ENCODE data around the gene SERP2.

SERP2 gene

GRCh38 chr13:44394658-44395057, 21.0 kb downstream of the SERP2 start:
- TF ChIP-seq, protein P1, sequence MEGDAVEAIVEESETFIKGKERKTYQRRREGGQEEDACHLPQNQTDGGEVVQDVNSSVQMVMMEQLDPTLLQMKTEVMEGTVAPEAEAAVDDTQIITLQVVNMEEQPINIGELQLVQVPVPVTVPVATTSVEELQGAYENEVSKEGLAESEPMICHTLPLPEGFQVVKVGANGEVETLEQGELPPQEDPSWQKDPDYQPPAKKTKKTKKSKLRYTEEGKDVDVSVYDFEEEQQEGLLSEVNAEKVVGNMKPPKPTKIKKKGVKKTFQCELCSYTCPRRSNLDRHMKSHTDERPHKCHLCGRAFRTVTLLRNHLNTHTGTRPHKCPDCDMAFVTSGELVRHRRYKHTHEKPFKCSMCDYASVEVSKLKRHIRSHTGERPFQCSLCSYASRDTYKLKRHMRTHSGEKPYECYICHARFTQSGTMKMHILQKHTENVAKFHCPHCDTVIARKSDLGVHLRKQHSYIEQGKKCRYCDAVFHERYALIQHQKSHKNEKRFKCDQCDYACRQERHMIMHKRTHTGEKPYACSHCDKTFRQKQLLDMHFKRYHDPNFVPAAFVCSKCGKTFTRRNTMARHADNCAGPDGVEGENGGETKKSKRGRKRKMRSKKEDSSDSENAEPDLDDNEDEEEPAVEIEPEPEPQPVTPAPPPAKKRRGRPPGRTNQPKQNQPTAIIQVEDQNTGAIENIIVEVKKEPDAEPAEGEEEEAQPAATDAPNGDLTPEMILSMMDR (IDR thresholded peaks at IDR 0.05), result no peak

DNA sequence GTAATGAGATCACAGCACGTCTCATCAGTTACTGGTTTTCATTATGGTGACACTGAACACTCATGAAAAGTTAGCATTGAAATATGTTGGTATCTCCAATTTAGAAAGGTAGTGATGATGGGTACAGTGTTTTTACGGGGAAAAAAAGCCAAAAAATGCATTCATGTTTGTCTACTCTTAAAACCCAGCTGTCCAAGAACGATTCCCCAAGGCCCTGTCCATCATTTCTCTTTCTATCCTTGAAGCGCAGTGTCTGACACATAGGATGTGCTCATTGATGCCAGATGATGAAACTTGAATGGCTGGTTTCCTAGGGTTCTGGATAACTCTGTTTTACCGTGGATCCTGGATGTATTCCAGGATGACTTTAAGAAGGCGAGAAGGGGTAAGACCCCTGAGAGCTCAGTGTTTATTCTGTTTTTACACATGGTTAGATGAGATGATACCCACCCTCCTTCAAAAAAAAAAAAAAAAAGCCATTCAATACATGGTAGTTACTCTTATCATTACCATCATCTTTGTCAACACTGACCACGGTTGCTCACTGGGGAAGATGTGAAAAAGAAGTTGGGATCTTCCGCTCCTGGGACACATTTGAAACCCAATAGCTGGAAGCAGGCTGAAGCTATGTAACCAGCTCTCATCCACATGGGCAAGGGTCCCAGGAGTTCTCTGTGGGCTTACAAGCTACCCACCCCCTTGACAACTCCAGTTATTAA, 22.5 kb downstream of the SERP2 start:
- TF ChIP-seq, protein P1 (IDR thresholded peaks at IDR 0.05), result no peak

GRCh38 chr13:44396701-44397580, 23.3 kb downstream of the SERP2 start:
- TF ChIP-seq, protein P1 (IDR thresholded peaks at IDR 0.05), result no peak

- TF ChIP-seq, protein P1 (IDR thresholded peaks at IDR 0.05), result no peak
Observed at GRCh38 chr13:44397766-44398223, 24.2 kb downstream of the SERP2 start.

DNA sequence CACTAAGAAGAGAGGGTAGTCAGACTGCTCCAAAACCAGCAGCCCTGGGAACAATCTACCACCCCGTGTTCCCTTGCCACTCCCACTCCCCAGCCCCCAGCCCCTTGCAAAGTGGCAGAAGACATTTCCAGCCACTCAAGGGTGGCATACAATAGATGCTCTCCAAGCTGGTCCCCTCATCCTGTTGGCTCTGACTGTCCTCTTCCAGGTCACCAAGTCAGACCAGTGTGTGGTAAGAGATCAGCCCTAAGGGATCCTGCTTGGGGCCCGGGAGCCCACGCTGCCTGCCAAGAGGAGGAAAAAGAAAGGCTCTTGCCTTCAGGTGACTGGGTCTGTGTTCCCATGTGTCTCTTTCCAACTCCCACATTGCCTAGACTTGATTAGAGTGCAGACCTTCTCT, 25.0 kb downstream of the SERP2 start:
- TF ChIP-seq, protein P1 (IDR thresholded peaks at IDR 0.05), result no peak

GRCh38 chr13:44399074-44399473, 25.4 kb downstream of the SERP2 start:
- TF ChIP-seq, protein P1 (IDR thresholded peaks at IDR 0.05), result no peak

DNA sequence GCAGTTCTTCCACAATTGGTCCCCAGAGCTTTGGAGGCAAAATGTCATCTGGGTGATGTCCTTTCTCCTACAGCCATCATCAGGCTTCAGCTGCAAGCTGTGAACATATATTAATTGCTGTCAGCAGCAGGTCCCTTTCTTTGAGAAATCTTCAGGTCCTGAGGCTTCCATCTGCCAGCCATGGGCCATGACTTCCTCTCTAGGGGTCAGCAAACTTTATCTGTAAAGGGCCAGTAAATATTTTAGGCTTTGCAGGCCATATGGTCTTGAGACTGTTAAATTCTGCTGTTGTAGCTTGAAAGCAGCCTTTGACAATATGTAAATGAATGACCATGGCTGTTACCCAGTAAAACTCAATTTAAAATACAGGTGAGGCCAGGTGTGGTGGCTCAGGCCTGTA, 27.1 kb downstream of the SERP2 start:
- TF ChIP-seq, protein P1 (IDR thresholded peaks at IDR 0.05), result no peak

All from LNCAP (cell line).